Measurements from ENCODE around the gene JMJD1C. TPM values are rescaled to one million over a fixed set of nuclear protein-coding genes. Genes with fewer than 3 reads are reported as not detected.

JMJD1C gene
- total RNA-seq, 1 experiment from 2014 or later = 180 TPM

- no peak for TF ChIP-seq GRHL2 (CRISPR knock-in tag; IDR thresholded peaks at IDR 0.05; ENCODE audit: insufficient replicate concordance, severe bottlenecking)
- no peak for TF ChIP-seq E2F1 (CRISPR knock-in tag; IDR thresholded peaks at IDR 0.05)
- no peak for TF ChIP-seq ZNF232 (CRISPR knock-in tag; IDR thresholded peaks at IDR 0.05)
- TF ChIP-seq IRF1 (CRISPR knock-in tag; IDR thresholded peaks at IDR 0.05) = no peak
- TF ChIP-seq FOXP4 (CRISPR knock-in tag; IDR thresholded peaks at IDR 0.05) = no peak
- no peak for TF ChIP-seq ZNF425 (CRISPR knock-in tag; conservative IDR thresholded peaks at IDR 0.05)
Measured at GRCh38 chr10:63477927-63478326, 12.2 kb upstream of the JMJD1C start (continued).

- DNase-seq (ENCODE audit: low spot score) = no peak
- ATAC-seq = no peak
- Mint-ChIP-seq H3K36me3 (no peaks in the 10 kb centered on the region), H3K27ac (no peak overlapping the region), H3K4me1 (peaks cover 34% of the 10 kb centered on the region), H3K27me3 (ENCODE audit: low read depth) (no peaks in the 10 kb centered on the region), H3K9me3 (no peaks in the 10 kb centered on the region), H3K4me3 (no peak overlapping the region)
- ChIA-PET POLR2A (no interaction called here), CTCF (no interaction called here)
- TF ChIP-seq JUN (CRISPR knock-in tag; IDR thresholded peaks at IDR 0.05) = no peak
- TF ChIP-seq FOXJ3 (CRISPR knock-in tag; IDR thresholded peaks at IDR 0.05; ENCODE audit: borderline replicate concordance) = no peak
- no peak for TF ChIP-seq ZBTB43 (CRISPR knock-in tag; IDR thresholded peaks at IDR 0.05)
- no peak for TF ChIP-seq ELF4 (CRISPR knock-in tag; IDR thresholded peaks at IDR 0.05; ENCODE audit: low read depth)
- no peak for TF ChIP-seq CTCF (IDR thresholded peaks at IDR 0.05)
- no peak for TF ChIP-seq IRF2 (CRISPR knock-in tag; IDR thresholded peaks at IDR 0.05; ENCODE audit: borderline replicate concordance, low read depth)
- TF ChIP-seq ZNF532 (CRISPR knock-in tag; IDR thresholded peaks at IDR 0.05; ENCODE audit: borderline replicate concordance) = no peak
- no peak for TF ChIP-seq ZNF416 (CRISPR knock-in tag; IDR thresholded peaks at IDR 0.05)
- no peak for TF ChIP-seq FOXP4 (CRISPR knock-in tag; IDR thresholded peaks at IDR 0.05)
Measured at GRCh38 chr10:63474488-63474887, 8.7 kb upstream of the JMJD1C start.
